Fibroblast of skin of abdomen (primary cell): ENCODE results near the gene CYYR1. TPM values are rescaled to one million over a fixed set of nuclear protein-coding genes. Genes with fewer than 3 reads are reported as not detected.

Source experiments
- DNase-seq: peaks from one replicate; pipeline ENCODE4 v3.0.0-alpha.2; 2013
- polyA plus RNA-seq, 2 experiments: library from polyadenylated mRNA; unstranded; fragments of 120-200 nt; gene quantifications; one replicate each; pipeline ENCODE4 v1.2.1, GENCODE V29; 2013; ENCODE audit not compliant: insufficient read length in 2 of 2

Gene CYYR1
- 3.1 TPM for polyA plus RNA-seq (2013, experiment 1 of 2; ENCODE audit: insufficient read length)
- 3.3 TPM for polyA plus RNA-seq (2013, experiment 2 of 2; ENCODE audit: insufficient read length)

DNA sequence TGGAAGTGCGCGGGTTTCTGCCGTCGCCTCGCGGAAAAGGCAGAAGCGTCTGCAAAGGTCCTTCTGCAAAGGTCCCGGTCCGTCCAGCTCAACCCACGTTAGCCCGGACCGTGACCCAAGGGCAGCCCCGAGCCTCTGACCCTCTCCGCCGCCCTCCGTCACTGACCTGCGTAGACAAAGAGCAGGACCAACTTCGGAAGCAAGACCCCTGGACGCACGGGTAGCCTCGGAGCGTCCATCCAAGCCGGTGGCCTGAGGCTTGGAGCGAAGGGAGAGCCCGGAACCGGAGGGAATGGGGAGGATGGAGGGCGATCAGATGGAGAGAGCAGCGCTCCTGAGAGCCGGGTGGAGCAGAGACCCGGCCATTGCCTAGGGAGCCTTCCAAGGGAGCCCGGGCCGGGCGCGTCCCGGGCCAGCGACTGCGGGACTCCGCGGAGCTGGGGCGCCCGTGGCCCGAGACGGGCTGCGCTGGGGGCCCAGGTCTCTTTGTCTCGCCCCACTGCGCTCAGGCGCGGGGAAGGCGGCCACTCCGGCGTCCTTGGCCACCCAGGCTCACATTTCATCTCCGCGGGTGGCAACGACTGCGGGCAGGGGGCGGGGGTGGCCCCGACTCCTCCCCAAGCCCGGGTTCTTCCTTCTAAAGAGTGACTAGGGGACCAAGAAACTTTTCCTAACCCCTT lies at the start of gene CYYR1:
Gene CYYR1 (minus strand): TSS at position 585 of the 680 bp plus-strand sequence. CDS start 346 bp downstream, at position 239.
- peak; percentile 31 for DNase-seq

DNA sequence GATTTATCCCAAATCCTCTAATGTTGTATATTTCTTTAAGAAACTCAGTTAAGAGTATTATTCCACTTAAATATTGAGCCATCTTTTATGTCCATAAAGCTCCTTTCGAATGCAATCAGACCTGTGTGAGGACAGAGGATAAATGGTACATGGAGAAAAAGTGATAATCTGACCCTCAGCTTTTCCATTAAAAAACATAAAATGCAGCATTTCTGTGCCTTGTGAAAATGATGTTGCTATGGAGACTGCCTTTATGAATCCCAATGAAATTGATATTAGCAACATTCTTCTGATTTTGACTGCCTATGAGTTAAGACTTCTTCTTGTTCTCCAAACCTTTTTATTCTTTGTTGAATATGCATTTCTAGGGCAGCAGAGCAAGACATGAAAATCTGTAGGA lies 44.1 kb upstream of the CYYR1 start:
- no peak for DNase-seq

DNA sequence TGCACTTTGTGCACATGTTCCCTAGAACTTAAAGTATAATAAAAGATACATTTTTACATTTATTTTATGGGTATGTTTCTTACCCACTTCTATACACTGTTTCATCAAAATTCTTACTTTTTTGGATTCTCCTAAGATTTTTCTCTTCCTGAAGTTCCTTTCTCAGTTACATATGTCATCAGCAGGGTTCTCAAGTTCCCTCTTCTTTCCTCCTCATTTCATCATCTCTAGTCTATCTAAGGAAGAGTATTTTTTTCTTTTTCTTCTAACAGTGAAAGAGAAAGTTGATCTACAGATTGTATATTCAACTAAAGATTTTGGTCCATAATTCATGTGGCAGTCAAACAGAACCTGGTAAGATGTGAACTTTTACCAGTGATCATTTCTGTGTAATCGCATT lies 41.2 kb upstream of the CYYR1 start:
- peak; percentile 46 for DNase-seq

DNA sequence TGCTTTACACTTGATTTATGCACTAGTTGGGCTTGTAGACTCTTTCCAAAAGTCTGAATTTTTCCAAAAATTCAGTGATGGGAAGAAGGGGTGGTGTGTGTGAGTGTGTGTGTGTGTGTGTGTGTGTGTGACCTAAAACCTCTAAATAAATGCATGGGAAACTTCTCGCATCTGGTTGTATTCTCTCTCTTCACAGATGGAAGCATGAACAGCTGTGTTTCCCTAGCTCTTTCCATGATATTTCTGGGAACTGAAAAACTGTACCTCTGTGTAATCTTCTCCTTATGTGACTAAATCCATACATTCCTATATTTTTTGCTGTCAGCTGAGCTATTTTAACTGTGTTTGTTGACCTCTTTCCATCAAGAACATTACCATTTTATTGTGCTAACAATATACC lies 26.2 kb upstream of the CYYR1 start:
- no peak for DNase-seq

DNA sequence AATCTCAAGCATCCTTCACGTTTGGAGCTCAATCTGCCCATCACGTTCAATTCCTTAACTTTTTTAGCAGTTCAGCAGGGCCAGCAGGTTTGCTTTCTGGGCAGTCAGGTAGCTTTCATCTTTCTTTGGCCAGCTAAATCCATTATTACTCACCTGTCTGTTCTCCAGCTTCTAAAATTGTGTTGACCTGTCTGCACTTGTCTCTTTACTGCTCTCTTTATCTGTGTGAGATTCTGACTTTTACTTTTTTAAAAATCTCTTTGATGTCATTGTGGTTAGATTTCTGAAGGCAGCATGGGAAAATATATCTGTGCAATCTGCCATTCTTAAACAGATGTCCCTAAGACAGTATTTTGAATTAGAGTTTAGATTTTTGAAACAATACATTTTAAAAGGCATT lies 24.9 kb upstream of the CYYR1 start:
- DNase-seq = no peak

DNA sequence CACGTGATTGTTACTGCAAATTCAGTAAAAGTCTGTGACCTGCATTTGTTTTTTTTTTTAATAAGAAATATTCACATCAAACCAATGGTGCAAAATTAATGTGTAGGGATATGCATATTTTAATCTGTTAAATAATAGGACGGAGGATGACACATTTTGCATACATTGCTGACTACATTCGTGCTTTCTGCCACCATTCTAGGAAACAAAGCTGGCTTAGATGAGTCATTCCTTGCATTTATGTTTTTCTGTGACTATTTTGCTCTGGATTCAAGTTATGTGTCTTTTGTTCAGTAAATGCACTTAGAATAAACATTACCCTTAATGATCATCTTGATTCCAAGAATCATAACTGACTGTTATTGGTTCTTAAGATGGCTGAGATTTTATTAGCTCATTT lies 23.9 kb upstream of the CYYR1 start:
- DNase-seq = no peak

DNA sequence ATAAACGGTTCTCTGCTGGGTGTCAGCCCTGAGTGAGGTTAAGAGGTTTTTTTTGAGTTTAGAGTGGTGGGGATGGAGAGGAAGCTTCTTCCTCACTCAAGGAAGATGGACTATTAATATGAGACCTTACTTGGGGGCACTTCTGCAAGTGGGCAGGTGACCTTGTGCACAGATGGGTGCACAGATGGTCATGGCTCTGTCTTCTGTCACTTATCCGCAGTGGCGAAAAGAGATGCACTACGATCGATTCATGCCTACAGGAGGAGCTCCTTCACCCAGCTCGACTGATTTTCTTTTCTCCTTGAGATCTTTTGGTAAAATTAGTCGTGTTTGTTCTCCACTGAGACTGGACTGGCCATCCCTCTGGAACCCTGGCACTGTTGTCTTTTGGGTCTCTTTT lies 22.9 kb upstream of the CYYR1 start:
- no peak for DNase-seq

DNA sequence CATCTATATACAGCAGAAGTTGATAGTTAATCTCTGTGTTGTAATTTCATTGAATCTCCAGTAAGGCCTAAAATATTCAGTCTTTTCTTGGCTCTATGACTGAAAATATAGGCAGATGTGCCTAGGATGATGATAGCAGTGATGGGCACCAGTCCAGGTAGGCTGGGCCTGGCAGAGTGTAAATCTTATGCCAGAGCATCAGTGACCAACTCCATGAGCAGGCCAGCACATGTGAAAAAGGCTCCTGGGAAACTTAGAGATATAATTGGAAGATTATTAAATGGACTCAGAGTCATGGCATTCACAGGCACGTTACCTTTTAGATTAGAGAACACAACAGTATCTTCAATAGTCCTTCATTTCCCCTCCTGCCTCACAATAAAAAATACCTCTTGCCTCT lies 20.7 kb upstream of the CYYR1 start:
- DNase-seq = no peak

DNA sequence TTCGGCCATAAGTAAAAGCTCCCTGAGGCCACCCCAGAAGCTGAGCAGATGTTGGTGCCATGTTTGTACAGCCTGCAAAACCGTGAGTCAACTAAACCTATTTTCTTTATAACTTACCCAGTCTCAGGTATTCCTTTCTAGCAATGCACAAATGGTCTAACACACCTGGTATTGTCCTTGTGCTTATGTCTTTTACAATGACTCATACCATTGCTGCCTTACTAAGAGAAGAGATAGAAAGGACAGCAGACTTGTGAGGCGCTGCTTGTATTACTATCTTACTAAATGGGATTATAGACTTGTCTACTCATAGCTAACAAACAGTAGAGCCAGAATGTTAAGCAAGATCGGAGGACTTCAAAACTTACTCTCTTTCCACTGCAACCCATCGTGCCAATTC lies 18.5 kb upstream of the CYYR1 start:
- no peak for DNase-seq

DNA sequence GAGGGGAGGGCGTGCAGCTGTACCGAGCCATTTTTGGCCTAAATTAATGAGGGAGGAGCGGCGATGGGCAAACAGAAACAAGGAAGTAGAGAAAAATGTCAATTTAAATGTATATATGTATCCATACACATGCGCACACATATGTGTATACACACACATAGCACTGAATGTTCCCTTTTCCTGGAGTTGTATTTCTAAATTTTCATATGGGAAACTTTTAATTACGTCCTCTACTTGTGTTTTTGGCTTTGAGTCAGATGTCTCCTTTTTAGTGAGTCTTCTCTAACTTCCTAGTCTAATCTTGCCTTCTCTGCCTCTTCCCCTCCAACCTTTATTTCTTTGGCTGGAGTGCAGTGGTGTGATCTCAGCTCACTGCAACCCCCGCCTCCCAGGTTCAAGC lies 15.4 kb upstream of the CYYR1 start:
- DNase-seq = peak; percentile 1

DNA sequence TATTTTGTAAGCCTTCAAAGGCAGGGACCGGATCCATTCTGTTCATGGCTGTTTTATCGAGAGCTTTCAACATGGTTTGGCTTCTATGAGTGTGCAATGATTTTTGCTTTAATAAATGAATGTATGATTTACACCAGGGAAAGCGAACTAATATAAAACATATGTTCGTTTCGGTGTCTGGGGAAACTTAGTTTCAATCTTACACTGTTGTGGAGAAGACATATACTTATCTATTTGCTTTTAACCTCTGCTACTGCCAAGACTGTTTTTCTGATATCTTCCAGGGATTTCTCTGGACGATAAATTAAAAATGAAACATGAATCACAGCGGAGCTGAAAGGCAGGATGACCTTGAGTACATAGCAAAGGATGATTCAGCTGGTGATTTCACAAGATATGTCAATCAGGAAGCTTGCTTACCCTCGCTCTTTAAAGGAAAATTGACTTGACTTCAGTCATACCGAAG lies 14.7 kb upstream of the CYYR1 start:
- peak; percentile 98 for DNase-seq

DNA sequence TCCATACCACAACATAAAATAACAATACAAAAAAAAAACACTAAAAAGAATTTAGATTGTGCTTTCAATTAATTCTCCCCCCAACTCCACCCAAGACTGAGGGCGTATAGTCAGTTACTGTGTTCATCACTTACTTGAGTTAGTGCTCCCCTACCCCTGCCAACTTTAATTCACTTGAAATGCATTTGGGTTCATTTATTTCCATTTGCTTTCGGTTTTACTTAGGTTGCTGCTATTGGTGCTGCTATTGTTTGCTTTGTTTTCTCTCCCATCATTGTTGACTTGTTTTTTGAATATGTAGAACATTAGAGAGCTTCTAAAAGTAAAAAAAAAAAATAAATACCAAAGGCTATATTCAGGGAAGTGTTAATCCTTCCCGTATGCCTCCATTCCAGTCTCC lies 10.7 kb upstream of the CYYR1 start:
- DNase-seq = no peak

DNA sequence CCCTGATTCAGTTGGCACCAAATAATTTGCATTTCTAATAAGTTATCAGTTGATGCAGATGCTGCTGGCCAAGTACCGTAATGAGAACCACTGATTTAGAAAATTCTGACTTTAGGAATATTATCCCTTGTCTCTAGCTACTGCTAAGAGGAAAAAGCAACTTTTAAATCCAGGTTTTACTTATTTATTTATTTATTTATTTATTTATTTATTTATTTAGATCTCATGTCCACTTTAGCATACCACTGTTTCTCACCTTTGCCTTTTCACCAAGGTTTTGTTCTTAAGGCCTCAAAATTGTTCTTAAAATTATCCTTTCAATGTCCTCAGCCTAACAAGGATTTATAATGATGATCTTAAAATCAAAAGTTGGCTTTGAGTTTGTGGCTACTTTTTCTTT lies 8.7 kb upstream of the CYYR1 start:
- DNase-seq = no peak

DNA sequence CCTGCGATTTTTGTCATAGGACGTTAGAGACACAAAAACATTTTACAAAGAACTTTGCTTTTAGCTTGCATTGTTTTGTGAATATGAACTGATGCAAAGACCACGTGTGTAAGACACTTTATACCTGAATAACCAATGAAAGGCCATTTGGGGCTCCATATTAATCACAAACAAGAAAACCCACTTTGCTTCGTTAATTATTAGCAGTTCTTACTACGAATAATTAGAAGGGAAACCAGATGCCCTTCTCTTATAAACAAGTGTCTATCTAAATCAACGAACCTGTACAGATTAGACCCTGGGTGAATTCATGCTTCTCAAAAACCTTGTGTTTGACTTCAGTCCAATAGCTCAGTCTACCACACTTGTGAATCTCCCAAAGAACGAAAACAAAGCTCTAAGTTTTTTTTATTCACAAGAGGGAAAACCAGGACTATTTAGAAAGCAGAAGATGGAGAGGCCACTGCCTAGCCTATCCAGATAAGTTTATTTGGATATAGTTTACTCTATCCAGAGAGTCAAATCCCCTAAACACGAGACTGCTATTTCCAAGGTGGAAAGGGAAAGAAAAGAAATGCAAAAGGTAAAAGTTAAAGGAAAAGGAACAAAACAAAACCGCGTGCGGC lies 897 bp downstream of the CYYR1 start:
- no peak for DNase-seq

DNA sequence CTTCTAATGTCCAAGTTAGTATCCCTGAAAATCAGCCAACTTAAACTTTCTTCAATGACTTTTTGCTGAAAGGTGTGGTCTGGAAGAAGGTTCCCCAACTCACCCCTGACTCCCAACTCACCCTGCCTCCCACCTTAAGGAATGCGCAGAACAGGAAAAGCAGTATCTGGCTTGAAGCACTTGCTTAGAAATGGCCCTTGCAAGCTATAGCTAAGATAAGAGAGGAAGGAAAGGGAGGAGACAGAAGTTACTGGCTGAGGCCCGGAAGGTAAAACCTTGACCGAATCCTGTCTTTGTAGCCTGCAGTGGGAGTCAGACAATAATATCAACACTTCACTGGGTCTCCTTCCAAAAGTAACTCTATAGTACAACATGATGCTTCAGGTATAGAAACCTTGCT lies 2.9 kb downstream of the CYYR1 start:
- DNase-seq = no peak

DNA sequence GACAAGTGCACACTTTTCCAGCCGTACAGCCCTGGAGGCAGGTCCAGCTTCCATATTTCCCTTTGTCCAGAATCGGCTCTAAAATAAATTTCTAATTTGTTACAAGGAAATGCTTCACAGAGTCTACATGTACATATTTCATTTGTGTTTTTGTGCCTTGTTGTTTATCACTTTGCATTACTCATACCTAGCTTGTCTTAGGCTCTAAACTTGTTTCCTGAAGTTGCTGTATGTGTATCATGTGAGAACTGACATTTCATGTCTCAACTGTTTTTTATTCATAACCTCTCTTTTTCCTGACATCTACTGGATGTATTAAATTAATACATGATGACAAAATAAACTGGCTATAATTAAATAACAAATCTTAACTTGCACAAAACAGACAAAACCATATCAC lies 7.5 kb downstream of the CYYR1 start:
- no peak for DNase-seq

DNA sequence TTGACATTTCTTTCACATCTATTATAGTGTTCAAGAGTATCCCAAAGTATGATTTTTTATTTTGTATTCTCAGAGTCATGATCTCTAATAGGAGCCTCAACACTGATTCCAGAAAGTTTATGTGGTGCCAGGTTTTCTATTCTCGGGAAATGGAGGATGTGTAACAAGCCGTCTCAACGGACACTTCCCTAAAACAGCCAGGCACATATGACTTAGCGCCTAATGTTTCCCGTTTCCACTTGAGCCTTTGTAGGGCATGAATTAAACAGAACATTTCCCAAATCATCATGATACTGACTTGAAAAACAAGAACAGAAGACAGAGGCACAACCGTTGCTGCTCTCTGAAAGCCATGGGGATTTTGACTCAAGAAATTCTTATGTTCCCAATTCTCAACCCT lies 8.0 kb downstream of the CYYR1 start:
- no peak for DNase-seq

DNA sequence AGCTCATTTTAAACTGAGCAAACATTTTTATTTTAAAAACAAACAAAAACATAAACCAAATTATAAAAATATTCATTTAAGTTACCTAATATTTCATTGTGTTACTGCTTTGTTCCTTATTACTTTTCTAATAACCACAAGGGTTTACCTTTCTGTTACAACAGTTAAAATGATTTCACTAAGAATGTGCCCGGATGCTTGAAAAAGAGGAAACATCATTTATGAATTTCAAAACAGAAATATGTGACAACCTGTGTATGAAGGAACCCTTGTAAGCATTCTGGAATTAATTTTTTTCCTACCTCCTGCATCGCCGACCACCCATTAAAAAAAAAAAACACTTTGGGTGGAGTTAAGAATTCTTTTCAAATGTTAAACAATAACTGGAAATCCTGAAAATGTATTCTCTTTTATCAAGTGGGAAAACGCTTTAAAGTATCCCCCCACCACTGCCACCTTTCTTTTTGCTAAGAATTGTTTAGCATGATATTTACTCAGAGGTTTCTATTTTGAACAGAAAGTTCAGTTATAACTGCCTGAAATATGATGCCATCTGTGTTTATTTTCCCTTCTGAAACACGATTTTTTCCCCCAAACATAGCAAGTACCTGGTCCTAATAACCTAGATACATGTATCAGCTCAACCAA lies 9.1 kb downstream of the CYYR1 start:
- no peak for DNase-seq

DNA sequence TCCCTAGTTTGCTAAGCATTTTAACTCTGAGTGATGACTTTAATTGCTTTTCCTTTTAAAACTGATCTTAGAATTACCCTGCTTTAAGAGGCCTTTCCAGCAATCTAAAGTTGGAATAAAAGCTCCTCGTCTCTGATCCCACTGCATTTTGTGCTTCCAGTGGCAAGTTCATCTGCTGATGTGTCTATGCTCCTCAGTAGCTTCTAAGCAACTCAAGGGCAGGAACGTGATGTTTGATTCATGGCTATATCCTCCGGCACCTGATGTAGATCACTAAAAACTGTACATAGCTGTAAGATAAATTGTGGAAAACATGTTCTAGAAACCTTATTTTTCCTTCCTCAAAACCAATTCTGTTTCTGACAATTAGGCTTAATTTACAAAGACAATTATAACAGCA lies 12.5 kb downstream of the CYYR1 start:
- DNase-seq = no peak

DNA sequence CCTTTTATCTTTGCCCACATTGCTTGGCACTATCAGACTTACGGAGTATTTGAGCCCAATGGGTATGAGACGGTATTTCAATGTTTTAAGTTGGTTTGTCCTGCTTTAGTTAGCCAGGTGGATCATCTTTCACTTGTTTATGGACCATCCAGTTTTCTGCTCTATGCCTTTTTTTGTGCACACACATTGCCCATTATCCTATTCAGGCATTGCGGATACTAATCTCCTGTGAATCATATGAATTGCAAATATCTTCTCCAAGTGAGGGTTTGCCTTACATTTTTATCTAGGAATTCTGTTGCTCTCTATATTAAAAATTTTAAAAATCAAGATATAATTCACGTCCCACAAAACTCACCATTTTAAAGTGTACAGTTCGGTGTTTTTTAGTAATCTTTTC lies 14.0 kb downstream of the CYYR1 start:
- DNase-seq = no peak

DNA sequence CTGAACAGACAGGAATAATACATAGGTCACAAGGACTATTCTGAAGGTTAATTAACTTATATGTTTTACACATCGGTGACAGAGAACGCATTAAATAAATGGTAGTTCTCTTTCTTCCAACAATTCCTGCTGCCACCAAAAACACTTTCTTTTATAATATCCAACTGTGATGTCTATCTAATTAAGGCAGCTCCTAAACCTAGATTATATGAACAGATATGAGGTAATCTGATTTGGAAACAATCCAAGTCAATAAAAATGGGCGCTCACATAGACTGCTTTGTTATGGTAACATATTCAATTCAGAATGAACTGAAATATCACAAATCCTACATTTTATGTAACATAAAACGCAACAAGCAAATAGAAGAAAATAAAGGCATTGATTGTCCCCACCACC lies 16.0 kb downstream of the CYYR1 start:
- no peak for DNase-seq

DNA sequence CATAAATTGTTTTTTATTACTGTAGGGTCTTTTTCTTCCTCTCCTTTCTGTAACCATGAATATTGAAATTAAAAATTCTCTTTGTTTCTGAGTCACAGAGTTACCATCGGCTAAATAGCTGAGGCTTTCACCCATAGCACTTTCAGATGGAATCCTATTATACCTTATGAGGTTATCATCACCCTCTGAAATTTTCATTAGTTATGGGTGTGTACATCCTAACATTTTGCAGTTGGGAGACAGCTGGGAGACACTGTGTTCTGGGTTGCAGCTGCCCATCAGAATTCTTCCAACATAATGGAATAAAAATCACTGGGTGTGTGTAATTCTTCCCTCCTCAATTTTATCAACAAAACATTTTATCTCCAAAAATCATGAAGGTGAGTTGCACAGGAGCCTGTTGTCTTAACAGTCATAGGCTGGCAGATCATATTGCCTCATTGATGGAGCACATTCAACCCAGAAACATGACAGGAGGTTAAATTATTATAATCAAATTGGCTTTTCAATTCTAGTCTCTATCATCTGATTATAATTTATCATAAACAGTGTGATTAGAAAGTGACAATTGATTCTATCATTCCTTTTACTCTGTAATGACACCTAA lies 17.4 kb downstream of the CYYR1 start:
- DNase-seq = no peak

DNA sequence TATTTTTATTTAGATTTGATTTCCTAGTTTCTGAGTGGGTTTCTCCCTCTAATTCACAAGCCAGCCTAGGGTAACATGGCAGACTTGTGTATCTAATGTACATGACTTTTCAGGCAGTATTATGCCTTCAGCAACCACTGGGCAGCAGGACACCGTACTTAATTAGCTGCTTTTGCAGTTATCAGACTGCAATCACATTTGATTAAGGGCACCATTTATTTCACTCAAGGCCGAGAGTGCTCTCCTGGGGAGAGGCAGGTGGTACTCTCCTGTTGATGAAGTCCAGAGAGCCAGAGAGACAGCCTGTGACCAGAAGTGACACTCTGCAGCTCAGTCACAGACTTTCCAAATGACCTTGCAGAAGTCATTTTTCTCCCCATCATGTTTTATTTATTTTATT lies 18.7 kb downstream of the CYYR1 start:
- no peak for DNase-seq

DNA sequence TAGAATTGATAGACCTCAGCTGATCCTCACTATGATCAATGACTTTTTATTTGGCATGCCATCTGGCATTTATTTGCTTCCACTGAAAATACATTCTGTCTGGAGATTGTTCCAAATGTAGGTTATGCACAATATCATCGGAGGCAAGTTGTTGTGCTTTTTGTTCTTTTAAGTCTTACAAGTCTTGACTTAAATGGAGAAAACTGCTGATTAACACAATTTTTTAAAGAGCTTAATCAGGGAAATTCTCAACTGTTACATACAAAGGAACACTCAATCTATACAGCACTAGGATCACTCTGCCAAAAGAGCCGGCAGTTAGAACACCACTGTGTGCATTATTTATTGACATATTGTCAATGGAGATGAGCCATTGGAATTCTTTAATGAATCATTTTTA lies 19.2 kb downstream of the CYYR1 start:
- no peak for DNase-seq
